PC-3 (cell line): ENCODE data around the gene PSMG3. TPM values are rescaled to one million over a fixed set of nuclear protein-coding genes. Genes with fewer than 3 reads are reported as not detected.

Source experiments
- ATAC-seq: fragments of 200-7000 bp; cut with Tn5 transposase; 2 replicates; pipeline ENCODE4 v1.9.1; 2020; ENCODE audit warnings: mild to moderate bottlenecking, moderate library complexity
- BruUV-seq: library from RNA; stranded (reverse); fragments of 400-500 nt; replicated peaks from 2 replicates; lab custom pipeline; 2021; lab: Mats Ljungman, UMichigan
- CTCF ChIA-PET: fragments of 300-600 bp; sonication (Branson Sonifier 250); formaldehyde crosslinking; loops from one replicate; lab custom pipeline; 2022; ENCODE audit warnings: antibody characterized with exemption; lab: Charles Lee
- POLR2A ChIA-PET: fragments of 300-600 bp; sonication (Branson Sonifier 250); formaldehyde crosslinking; loops from one replicate; lab custom pipeline; 2022; ENCODE audit warnings: antibody characterized with exemption; ENCODE audit not compliant: unreplicated experiment; lab: Charles Lee
- DNase-seq: peaks from one replicate; pipeline ENCODE4 v3.0.0-alpha.2; 2015
- H2AFZ ChIP-seq: fragments of 300-600 bp; sonication (generic); 2 replicates; pipeline ENCODE4 v1.6.0; 2016; ENCODE audit warnings: antibody characterized with exemption, low read length
- H3F3A ChIP-seq: fragments of 300-600 bp; sonication (generic); one replicate; pipeline ENCODE4 v1.6.0; 2017; ENCODE audit warnings: antibody characterized with exemption, low read length, control low read depth, mild to moderate bottlenecking; ENCODE audit not compliant: unreplicated experiment
- H3K27ac ChIP-seq: fragments of 300-600 bp; sonication (generic); 2 replicates; pipeline ENCODE4 v1.5.1; 2016; ENCODE audit warnings: mild to moderate bottlenecking, low read length
- H3K27me3 ChIP-seq: fragments of 300-600 bp; sonication (generic); 2 replicates; pipeline ENCODE4 v1.6.1; 2016; ENCODE audit warnings: low read length, mixed read lengths
- H3K36me3 ChIP-seq: fragments of 300-600 bp; sonication (generic); 2 replicates; pipeline ENCODE4 v1.6.1; 2016; ENCODE audit warnings: low read depth, mixed run types, low read length, mixed read lengths
- H3K4me1 ChIP-seq: fragments of 300-600 bp; sonication (generic); 2 replicates; pipeline ENCODE4 v1.5.1; 2016; ENCODE audit warnings: low read length; ENCODE audit not compliant: insufficient read depth
- H3K4me2 ChIP-seq: fragments of 300-600 bp; sonication (generic); 2 replicates; pipeline ENCODE4 v1.6.0; 2016; ENCODE audit warnings: low read length
- H3K4me3 ChIP-seq: fragments of 300-600 bp; sonication (generic); 2 replicates; pipeline ENCODE4 v1.5.1; 2016; ENCODE audit warnings: mild to moderate bottlenecking, low read length, mixed read lengths
- H3K79me2 ChIP-seq: fragments of 300-600 bp; sonication (generic); 2 replicates; pipeline ENCODE4 v1.6.1; 2017; ENCODE audit warnings: low read length, mixed read lengths
- H3K9ac ChIP-seq: fragments of 300-600 bp; sonication (generic); 2 replicates; pipeline ENCODE4 v1.6.0; 2016; ENCODE audit warnings: mild to moderate bottlenecking, low read length
- H3K9me2 ChIP-seq: fragments of 300-600 bp; sonication (generic); replicated peaks from 2 replicates; pipeline ENCODE4 v1.6.1; 2016; ENCODE audit warnings: mixed run types, low read length, mixed read lengths
- H3K9me3 ChIP-seq: fragments of 300-600 bp; sonication (generic); 2 replicates; pipeline ENCODE4 v1.6.1; 2016; ENCODE audit warnings: low read length, mixed read lengths
- H4K20me1 ChIP-seq: fragments of 300-600 bp; sonication (generic); 2 replicates; pipeline ENCODE4 v1.6.1; 2016; ENCODE audit warnings: low read length, mixed read lengths
- EZH2 ChIP-seq: fragments of 300-600 bp; sonication (generic); IDR thresholded peaks from one replicate; pipeline ENCODE4 v1.6.1; 2017; ENCODE audit warnings: antibody characterized with exemption, mild to moderate bottlenecking, low read length; ENCODE audit not compliant: unreplicated experiment
- EZH2phosphoT487 ChIP-seq: fragments of 300-600 bp; sonication (generic); IDR thresholded peaks from 2 replicates; pipeline ENCODE4 v1.6.1; 2018; ENCODE audit warnings: mild to moderate bottlenecking, antibody characterized with exemption, low read length, borderline replicate concordance
- intact Hi-C: fragments of 100-400 bp; cut with micrococcal nuclease; formaldehyde crosslinking; loops from 2 replicates; pipeline ENCODE4 v1.9.0; 2023
- total RNA-seq: library from RNA; depleted of rRNA; stranded (reverse); fragments of >200 nt; gene quantifications from 2 replicates; pipeline ENCODE4 v1.2.3, GENCODE V29; 2014
- TF ChIP-seq, protein P1 (sequence below): fragments of 300-600 bp; sonication (generic); conservative IDR thresholded peaks from 2 replicates; pipeline ENCODE4 v1.5.1; 2017; ENCODE audit warnings: antibody characterized with exemption, low read depth, mild to moderate bottlenecking, low read length

Gene PSMG3
- total RNA-seq, 1 experiment from 2014 or later: 133 TPM

- intact Hi-C loops: no loop called here
- Histone ChIP-seq H3K79me2 (no peaks in the 10 kb centered on the region), H2AFZ (no peak overlapping the region), H3K4me3 (no peak overlapping the region), H4K20me1 (no peaks in the 10 kb centered on the region), H3K4me1 (no peaks in the 10 kb centered on the region), H3K27me3 (peaks cover 50% of the 10 kb centered on the region), H3K9me2 (no peaks in the 10 kb centered on the region), H3K4me2 (no peak overlapping the region), H3K27ac (no peak overlapping the region), H3K36me3 (no peaks in the 10 kb centered on the region), H3F3A (no peaks in the 10 kb centered on the region), H3K9me3 (no peaks in the 10 kb centered on the region), H3K9ac (no peak overlapping the region)
- TF ChIP-seq EZH2phosphoT487: no peak
- no peak for TF ChIP-seq EZH2
- TF ChIP-seq, protein P1, sequence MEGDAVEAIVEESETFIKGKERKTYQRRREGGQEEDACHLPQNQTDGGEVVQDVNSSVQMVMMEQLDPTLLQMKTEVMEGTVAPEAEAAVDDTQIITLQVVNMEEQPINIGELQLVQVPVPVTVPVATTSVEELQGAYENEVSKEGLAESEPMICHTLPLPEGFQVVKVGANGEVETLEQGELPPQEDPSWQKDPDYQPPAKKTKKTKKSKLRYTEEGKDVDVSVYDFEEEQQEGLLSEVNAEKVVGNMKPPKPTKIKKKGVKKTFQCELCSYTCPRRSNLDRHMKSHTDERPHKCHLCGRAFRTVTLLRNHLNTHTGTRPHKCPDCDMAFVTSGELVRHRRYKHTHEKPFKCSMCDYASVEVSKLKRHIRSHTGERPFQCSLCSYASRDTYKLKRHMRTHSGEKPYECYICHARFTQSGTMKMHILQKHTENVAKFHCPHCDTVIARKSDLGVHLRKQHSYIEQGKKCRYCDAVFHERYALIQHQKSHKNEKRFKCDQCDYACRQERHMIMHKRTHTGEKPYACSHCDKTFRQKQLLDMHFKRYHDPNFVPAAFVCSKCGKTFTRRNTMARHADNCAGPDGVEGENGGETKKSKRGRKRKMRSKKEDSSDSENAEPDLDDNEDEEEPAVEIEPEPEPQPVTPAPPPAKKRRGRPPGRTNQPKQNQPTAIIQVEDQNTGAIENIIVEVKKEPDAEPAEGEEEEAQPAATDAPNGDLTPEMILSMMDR: no peak
- no peak for DNase-seq
- ChIA-PET CTCF (no interaction called here), POLR2A (no interaction called here)
- ATAC-seq: no peak
- no TSS peak for BruUV-seq
These were observed 24.1 kb upstream of the PSMG3 start for GRCh38 chr7:1593904-1594421.

DNA sequence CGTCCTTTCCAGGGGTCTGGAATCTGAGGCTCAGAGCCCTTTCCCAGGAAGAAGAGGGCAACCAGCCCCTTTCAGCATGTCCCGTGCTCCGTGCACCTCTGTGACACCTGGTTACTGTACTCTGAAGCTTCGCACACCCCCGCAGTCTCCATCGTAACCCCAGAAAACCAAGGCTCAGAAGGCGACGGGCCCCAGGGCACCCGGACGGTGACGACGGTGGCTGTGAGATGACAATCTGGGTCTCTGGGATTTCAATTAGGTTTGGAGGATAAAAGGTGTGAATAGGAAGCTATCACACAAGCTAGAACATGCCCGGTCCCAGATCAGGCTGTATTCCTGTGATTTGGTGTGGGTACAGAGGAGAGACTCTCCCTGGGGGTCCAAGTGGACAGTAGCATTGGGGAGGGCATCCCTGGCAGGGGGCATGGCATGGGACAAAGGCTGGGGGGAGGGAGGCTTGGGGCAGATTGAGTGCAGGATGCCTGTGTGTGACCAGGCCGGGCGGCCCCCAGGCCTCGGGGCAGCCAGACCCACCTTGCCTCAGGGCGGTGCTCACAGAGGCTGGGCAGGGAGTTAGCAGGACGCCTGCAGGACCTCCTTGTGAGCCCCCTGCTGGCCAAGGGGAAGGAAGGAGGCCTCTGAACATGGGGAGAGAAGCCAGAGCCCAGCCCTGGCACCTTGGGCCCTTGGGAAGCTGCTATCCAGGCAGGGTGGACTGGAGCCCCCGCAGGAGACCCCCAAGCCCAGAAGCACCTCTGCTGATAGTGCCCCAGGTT, 23.4 kb upstream of the PSMG3 start:
- POLR2A ChIA-PET: no interaction called here
- H3K27ac ChIP-seq: no peak overlapping the region
- BruUV-seq: no TSS peak

More for the DNA sequence above, 23.4 kb upstream of the PSMG3 start:
- Histone ChIP-seq H3K9me3 (no peaks in the 10 kb centered on the region), H3K4me2 (no peak overlapping the region), H3K27me3 (peaks cover 50% of the 10 kb centered on the region), H4K20me1 (no peaks in the 10 kb centered on the region), H3K4me1 (no peaks in the 10 kb centered on the region), H3K4me3 (no peak overlapping the region), H3F3A (no peaks in the 10 kb centered on the region), H3K9me2 (no peaks in the 10 kb centered on the region), H3K79me2 (no peaks in the 10 kb centered on the region), H3K36me3 (no peaks in the 10 kb centered on the region), H2AFZ (no peak overlapping the region), H3K9ac (no peak overlapping the region)
- CTCF ChIA-PET: no interaction called here
- no peak for TF ChIP-seq EZH2
- TF ChIP-seq, protein P1: peak; percentile 55
- peak; percentile 73 for ATAC-seq
- DNase-seq: no peak
- intact Hi-C loops: no loop called here
